NB4 (cell line): Measurements from ENCODE around the gene F8.

Experiments
- POLR2A ChIP-seq: IDR thresholded peaks from 2 replicates; pipeline ENCODE4 v1.6.1; 2011; ENCODE audit warnings: mild to moderate bottlenecking; ENCODE audit not compliant: insufficient read length; ENCODE audit errors: extremely low read depth
- TF ChIP-seq, protein P1 (sequence below): IDR thresholded peaks from one replicate; pipeline ENCODE4 v1.5.1; 2012; ENCODE audit warnings: low read depth, low read length

DNA sequence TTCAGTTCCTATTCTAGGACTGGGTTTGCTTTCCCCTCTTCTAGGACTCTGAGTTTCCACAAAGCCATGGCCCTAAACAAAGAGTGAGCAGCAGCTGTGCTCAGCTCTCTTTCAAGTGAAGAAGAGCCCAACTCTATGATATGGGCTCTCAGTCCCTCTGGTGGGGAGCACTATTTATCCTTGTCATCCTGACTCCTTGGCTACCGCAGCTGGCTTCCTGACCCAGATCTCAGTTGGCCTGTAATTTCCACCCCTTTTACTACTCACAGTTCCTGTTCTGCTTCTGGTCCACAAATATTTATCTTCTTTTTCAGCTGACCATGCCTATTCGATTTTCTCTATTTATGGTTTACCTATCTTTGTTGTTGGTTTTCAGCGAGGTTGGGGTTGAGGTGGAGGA, 33.8 kb downstream of the F8 start:
- TF ChIP-seq, protein P1, sequence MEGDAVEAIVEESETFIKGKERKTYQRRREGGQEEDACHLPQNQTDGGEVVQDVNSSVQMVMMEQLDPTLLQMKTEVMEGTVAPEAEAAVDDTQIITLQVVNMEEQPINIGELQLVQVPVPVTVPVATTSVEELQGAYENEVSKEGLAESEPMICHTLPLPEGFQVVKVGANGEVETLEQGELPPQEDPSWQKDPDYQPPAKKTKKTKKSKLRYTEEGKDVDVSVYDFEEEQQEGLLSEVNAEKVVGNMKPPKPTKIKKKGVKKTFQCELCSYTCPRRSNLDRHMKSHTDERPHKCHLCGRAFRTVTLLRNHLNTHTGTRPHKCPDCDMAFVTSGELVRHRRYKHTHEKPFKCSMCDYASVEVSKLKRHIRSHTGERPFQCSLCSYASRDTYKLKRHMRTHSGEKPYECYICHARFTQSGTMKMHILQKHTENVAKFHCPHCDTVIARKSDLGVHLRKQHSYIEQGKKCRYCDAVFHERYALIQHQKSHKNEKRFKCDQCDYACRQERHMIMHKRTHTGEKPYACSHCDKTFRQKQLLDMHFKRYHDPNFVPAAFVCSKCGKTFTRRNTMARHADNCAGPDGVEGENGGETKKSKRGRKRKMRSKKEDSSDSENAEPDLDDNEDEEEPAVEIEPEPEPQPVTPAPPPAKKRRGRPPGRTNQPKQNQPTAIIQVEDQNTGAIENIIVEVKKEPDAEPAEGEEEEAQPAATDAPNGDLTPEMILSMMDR = no peak
- no peak for TF ChIP-seq POLR2A
